Gastrocnemius medialis (tissue), 4 donors: Measurements from ENCODE around the gene PAX5.

Experiments used
- CTCF ChIP-seq, 5 experiments: fragments of 450-650 bp in 3 of 5; fragments of 200-600 bp in 2 of 5; sonication (generic) in 2 of 5; IDR thresholded peaks in 4 of 5; conservative IDR thresholded peaks in 1 of 5; 1 replicate in 4 of 5; 2 replicates in 1 of 5; pipeline ENCODE4 v1.5.1; 2016 to 2019; ENCODE audit warnings: antibody characterized with exemption in 5 of 5, mild to moderate bottlenecking in 3 of 5, moderate library complexity in 3 of 5
- POLR2A ChIP-seq, 2 donors: fragments of 450-650 bp; IDR thresholded peaks; one replicate each; pipeline ENCODE4 v1.6.1; 2017; ENCODE audit warnings: antibody characterized with exemption in 2 of 2, mild to moderate bottlenecking in 2 of 2, moderate library complexity in 2 of 2

GRCh38 chr9:36900856-36901220 lies 133.2 kb downstream of the PAX5 start:
- TF ChIP-seq CTCF (IDR thresholded peaks at IDR 0.05 in 4 of 5, conservative IDR thresholded peaks at IDR 0.05 in 1 of 5) (no peak), POLR2A (IDR thresholded peaks at IDR 0.05) (no peak)
